ENCODE data around the gene GGA1. TPM values are rescaled to one million over a fixed set of nuclear protein-coding genes. Genes with fewer than 3 reads are reported as not detected.

The GGA1 gene
- total RNA-seq, 4 donors from 2014 or later, result 16.7 to 78.0 (median 35.3) TPM

GRCh38 chr22:37643225-37643847 is 34.7 kb downstream of the GGA1 start:
- Histone ChIP-seq H3K9me3 (no peaks in the 10 kb centered on the region), H3K27ac (no peak overlapping the region), H3K4me3 (no peak overlapping the region), H3K36me3 (no peaks in the 10 kb centered on the region), H3K4me1 (peaks cover 0 to 14% of the 10 kb centered on the region in 2 donors), H3K27me3 (no peaks in the 10 kb centered on the region)
- intact Hi-C loops (cut with DNase I; ENCODE audit: low total_unique reads), result loop anchor here (5.0 to 10.0 kb wide), 2 partner anchors 39 to 151 kb away; no protein-coding TSS in a partner anchor
- DNase-seq, result peak; percentile 86 to 89
- TF ChIP-seq CTCF (IDR thresholded peaks at IDR 0.05) (peak; percentile 87 to 93 (median 91)), POLR2A (IDR thresholded peaks at IDR 0.05) (no peak)

GRCh38 chr22:37647317-37647716 is 38.7 kb downstream of the GGA1 start:
- Histone ChIP-seq H3K4me1 (peaks cover 0 to 4% of the 10 kb centered on the region in 2 donors), H3K4me3 (no peak overlapping the region), H3K36me3 (no peaks in the 10 kb centered on the region), H3K9me3 (no peaks in the 10 kb centered on the region), H3K27me3 (no peaks in the 10 kb centered on the region), H3K27ac (no peak overlapping the region)
- no peak for DNase-seq
- TF ChIP-seq CTCF (IDR thresholded peaks at IDR 0.05) (no peak), POLR2A (IDR thresholded peaks at IDR 0.05) (no peak)
- intact Hi-C loops (cut with DNase I; ENCODE audit: low total_unique reads), result loop anchor here (10.0 kb wide), 1 partner anchor 147 kb away; no protein-coding TSS in a partner anchor

DNA sequence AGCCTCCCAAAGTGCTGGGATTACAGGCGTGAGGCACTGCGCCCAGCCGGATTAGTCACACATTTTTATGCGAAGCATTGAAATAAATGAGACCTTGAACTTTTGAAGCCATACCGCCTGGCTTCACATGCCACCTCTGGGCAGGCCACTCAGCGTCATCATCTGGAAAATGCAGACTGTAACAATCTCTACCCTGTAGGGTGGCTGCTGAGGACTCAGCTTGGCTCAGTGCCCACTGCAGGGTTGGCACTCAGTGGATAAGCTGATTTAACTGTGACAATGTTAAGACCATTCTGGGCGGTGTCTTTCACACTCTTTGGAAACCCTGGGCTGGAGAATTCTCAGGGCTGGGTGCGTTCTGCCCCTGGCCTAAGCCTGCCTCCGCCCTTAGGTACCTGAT is 39.3 kb downstream of the GGA1 start:
- Histone ChIP-seq H3K27me3 (no peaks in the 10 kb centered on the region), H3K27ac (no peak overlapping the region)

GRCh38 chr22:37650463-37651136 is 42.0 kb downstream of the GGA1 start:
- no peaks in the 10 kb centered on the region for H3K4me1 ChIP-seq
- intact Hi-C loops (cut with DNase I; ENCODE audit: low total_unique reads), result no loop called here
- no peaks in the 10 kb centered on the region for H3K9me3 ChIP-seq
- no peak for DNase-seq
- no peaks in the 10 kb centered on the region for H3K27me3 ChIP-seq
- H3K27ac ChIP-seq, result no peak overlapping the region
- no peak for TF ChIP-seq CTCF (IDR thresholded peaks at IDR 0.05)
- no peak for TF ChIP-seq POLR2A (IDR thresholded peaks at IDR 0.05)
- H3K36me3 ChIP-seq, result no peaks in the 10 kb centered on the region
- H3K4me3 ChIP-seq, result no peak overlapping the region

More for the DNA sequence above, 39.3 kb downstream of the GGA1 start:
- H3K4me1 ChIP-seq, result peaks cover 0 to 3% of the 10 kb centered on the region in 2 donors
- no peak for TF ChIP-seq CTCF (IDR thresholded peaks at IDR 0.05)
- no peak for TF ChIP-seq POLR2A (IDR thresholded peaks at IDR 0.05)
- no peak for DNase-seq
- no peaks in the 10 kb centered on the region for H3K9me3 ChIP-seq
- no peaks in the 10 kb centered on the region for H3K36me3 ChIP-seq
- intact Hi-C loops (cut with DNase I; ENCODE audit: low total_unique reads), result loop anchor here (10.0 kb wide), 1 partner anchor 147 kb away; no protein-coding TSS in a partner anchor
- H3K4me3 ChIP-seq, result no peak overlapping the region
